HG03342 (cell line): Measurements from ENCODE around the gene DENND6B.

Source experiments
- ATAC-seq: cut with Tn5 transposase; IDR thresholded peaks from one replicate; pipeline ENCODE4 v1.9.1; 2021; ENCODE audit warnings: mild to moderate bottlenecking, moderate library complexity; ENCODE audit not compliant: unreplicated experiment

The DENND6B gene

GRCh38 chr22:50289942-50290630, 36.7 kb downstream of the DENND6B start:
- no peak for ATAC-seq

- no peak for ATAC-seq
Observed at GRCh38 chr22:50289151-50289941, 37.5 kb downstream of the DENND6B start.

GRCh38 chr22:50287731-50288130, 39.1 kb downstream of the DENND6B start:
- ATAC-seq = no peak

GRCh38 chr22:50286701-50287318, 40.0 kb downstream of the DENND6B start:
- no peak for ATAC-seq

- ATAC-seq = no peak
Observed at GRCh38 chr22:50286275-50286674, 40.5 kb downstream of the DENND6B start.

- ATAC-seq = no peak
Observed at GRCh38 chr22:50285568-50286229, 41.1 kb downstream of the DENND6B start.

GRCh38 chr22:50284479-50284878, 42.3 kb downstream of the DENND6B start:
- ATAC-seq = no peak

GRCh38 chr22:50283821-50284220, 43.0 kb downstream of the DENND6B start:
- no peak for ATAC-seq

- ATAC-seq = no peak
Observed at GRCh38 chr22:50282361-50283155, 44.3 kb downstream of the DENND6B start.

GRCh38 chr22:50281957-50282356, 44.9 kb downstream of the DENND6B start:
- no peak for ATAC-seq

- ATAC-seq = no peak
Observed at GRCh38 chr22:50281384-50281760, 45.4 kb downstream of the DENND6B start.

GRCh38 chr22:50280708-50281383, 46.0 kb downstream of the DENND6B start:
- ATAC-seq = no peak

GRCh38 chr22:50280022-50280707, 46.6 kb downstream of the DENND6B start:
- no peak for ATAC-seq

GRCh38 chr22:50278956-50279619, 47.7 kb downstream of the DENND6B start:
- no peak for ATAC-seq

- ATAC-seq = no peak
Observed at GRCh38 chr22:50278461-50278860, 48.4 kb downstream of the DENND6B start.

- ATAC-seq = no peak
Observed at GRCh38 chr22:50277761-50278160, 49.1 kb downstream of the DENND6B start.

- ATAC-seq = no peak
Observed at GRCh38 chr22:50276143-50276542, 50.7 kb downstream of the DENND6B start.

- no peak for ATAC-seq
Observed at GRCh38 chr22:50275181-50276055, 51.4 kb downstream of the DENND6B start.
